OCI-LY3 (cell line): Measurements from ENCODE around the gene KRABD2.

Experiments used
- CTCF ChIP-seq: fragments of 200-600, 300-600 bp; sonication (generic); IDR thresholded peaks from 2 replicates; pipeline ENCODE4 v1.5.1; 2014; ENCODE audit warnings: antibody characterized with exemption, low read length, low read depth
- EZH2phosphoT487 ChIP-seq: fragments of 200-600 bp; shearing (Covaris generic); IDR thresholded peaks from 2 replicates; pipeline ENCODE4 v1.6.1; 2018; ENCODE audit warnings: antibody characterized with exemption, mixed run types, low read depth

GRCh38 chr17:8405499-8406016 is 29.1 kb upstream of the KRABD2 start:
- TF ChIP-seq CTCF (no peak), EZH2phosphoT487 (no peak)
